HUES48 (cell line): ENCODE results near the gene FLNA.

Experiments
- H3K27ac ChIP-seq: one replicate; pipeline ENCODE4 v1.7.0; 2013; ENCODE audit warnings: low read depth, low read length, inconsistent platforms
- H3K27me3 ChIP-seq: 2 replicates; pipeline ENCODE4 v1.6.1; 2013; ENCODE audit warnings: mild to moderate bottlenecking, low read length; ENCODE audit not compliant: control insufficient read depth, insufficient read depth
- H3K36me3 ChIP-seq: 2 replicates; pipeline ENCODE4 v1.6.1; 2013; ENCODE audit warnings: low read length; ENCODE audit not compliant: control insufficient read depth, insufficient read depth
- H3K4me1 ChIP-seq: 2 replicates; pipeline ENCODE4 v1.6.1; 2013; ENCODE audit warnings: mild to moderate bottlenecking, low read length; ENCODE audit not compliant: control insufficient read depth, insufficient read depth
- H3K4me3 ChIP-seq: 2 replicates; pipeline ENCODE4 v1.5.1; 2013; ENCODE audit warnings: mild to moderate bottlenecking, low read depth, low read length
- H3K9ac ChIP-seq: 2 replicates; pipeline ENCODE4 v1.6.1; 2013; ENCODE audit warnings: mild to moderate bottlenecking, low read depth, low read length, moderate library complexity
- H3K9me3 ChIP-seq: 2 replicates; pipeline ENCODE4 v1.6.1; 2013; ENCODE audit warnings: low read length; ENCODE audit not compliant: control insufficient read depth, insufficient read depth

Gene FLNA

GRCh38 chrX:154300816-154301215 is 73.6 kb downstream of the FLNA start:
- H3K27me3 ChIP-seq: no peaks in the 10 kb centered on the region
- H3K9me3 ChIP-seq: peaks cover 41% of the 10 kb centered on the region
- no peaks in the 10 kb centered on the region for H3K4me1 ChIP-seq
- no peak overlapping the region for H3K27ac ChIP-seq
- no peak overlapping the region for H3K4me3 ChIP-seq
- H3K36me3 ChIP-seq: no peaks in the 10 kb centered on the region
- H3K9ac ChIP-seq: no peak overlapping the region
